Muscle layer of duodenum (tissue), 2 donors: Measurements from ENCODE around the gene ZG16B.

Source experiments
- H3K27ac ChIP-seq: one replicate; pipeline ENCODE4 v1.7.0; 2013; ENCODE audit warnings: mild to moderate bottlenecking, low read length
- H3K27me3 ChIP-seq: one replicate; pipeline ENCODE4 v1.7.0; 2013; ENCODE audit warnings: low read depth, mild to moderate bottlenecking, control low read depth, low read length
- H3K36me3 ChIP-seq, 2 donors: one replicate each; pipeline ENCODE4 v1.7.0; 2013; ENCODE audit warnings: low read length in 2 of 2, control low read depth in 1 of 2, mild to moderate bottlenecking in 1 of 2; ENCODE audit not compliant: insufficient read depth in 2 of 2, control insufficient read depth in 1 of 2
- H3K4me1 ChIP-seq, 2 donors: one replicate each; pipeline ENCODE4 v1.7.0; 2013; ENCODE audit warnings: low read length in 2 of 2, mild to moderate bottlenecking in 2 of 2, control low read depth in 1 of 2, moderate library complexity in 1 of 2; ENCODE audit not compliant: insufficient read depth in 2 of 2, control insufficient read depth in 1 of 2
- H3K4me3 ChIP-seq, 2 donors: one replicate each; pipeline ENCODE4 v1.7.0; 2013; ENCODE audit warnings: low read length in 2 of 2, low read depth in 1 of 2, mild to moderate bottlenecking in 1 of 2
- H3K9me3 ChIP-seq, 2 donors: one replicate each; pipeline ENCODE4 v1.7.0; 2013; ENCODE audit warnings: low read length in 2 of 2, control low read depth in 1 of 2, mild to moderate bottlenecking in 1 of 2; ENCODE audit not compliant: control insufficient read depth in 1 of 2
- donor health status: healthy.

The ZG16B gene

GRCh38 chr16:2809149-2809760, 20.8 kb upstream of the ZG16B start:
- H3K27ac ChIP-seq, result no peak overlapping the region
- no peak overlapping the region for H3K4me3 ChIP-seq
- H3K36me3 ChIP-seq, result no peaks in the 10 kb centered on the region
- peaks cover 7% of the 10 kb centered on the region for H3K27me3 ChIP-seq
- H3K9me3 ChIP-seq, result peaks cover 0 to 6% of the 10 kb centered on the region in 2 donors
- no peaks in the 10 kb centered on the region for H3K4me1 ChIP-seq

GRCh38 chr16:2810651-2811050, 19.5 kb upstream of the ZG16B start:
- Histone ChIP-seq H3K4me1 (no peaks in the 10 kb centered on the region), H3K27me3 (peaks cover 8% of the 10 kb centered on the region), H3K27ac (no peak overlapping the region), H3K9me3 (no peaks in the 10 kb centered on the region), H3K4me3 (no peak overlapping the region), H3K36me3 (no peaks in the 10 kb centered on the region)

- no peaks in the 10 kb centered on the region for H3K36me3 ChIP-seq
- no peak overlapping the region for H3K4me3 ChIP-seq
- peaks cover 4% of the 10 kb centered on the region for H3K27me3 ChIP-seq
- no peaks in the 10 kb centered on the region for H3K9me3 ChIP-seq
- H3K4me1 ChIP-seq, result no peaks in the 10 kb centered on the region
- no peak overlapping the region for H3K27ac ChIP-seq
These were observed 18.2 kb upstream of the ZG16B start for GRCh38 chr16:2811703-2812471.

- Histone ChIP-seq H3K9me3 (no peaks in the 10 kb centered on the region), H3K4me1 (no peaks in the 10 kb centered on the region), H3K36me3 (no peaks in the 10 kb centered on the region), H3K27ac (no peak overlapping the region), H3K27me3 (peaks cover 4% of the 10 kb centered on the region), H3K4me3 (no peak overlapping the region)
These were observed 16.3 kb upstream of the ZG16B start for GRCh38 chr16:2813771-2814221.

GRCh38 chr16:2814551-2815298, 15.4 kb upstream of the ZG16B start:
- Histone ChIP-seq H3K4me3 (no peak overlapping the region), H3K4me1 (no peaks in the 10 kb centered on the region), H3K9me3 (no peaks in the 10 kb centered on the region), H3K27ac (no peak overlapping the region), H3K36me3 (no peaks in the 10 kb centered on the region), H3K27me3 (peaks cover 4% of the 10 kb centered on the region)

GRCh38 chr16:2815299-2815771, 14.8 kb upstream of the ZG16B start:
- no peaks in the 10 kb centered on the region for H3K36me3 ChIP-seq
- no peaks in the 10 kb centered on the region for H3K9me3 ChIP-seq
- H3K4me1 ChIP-seq, result no peaks in the 10 kb centered on the region
- peaks cover 4% of the 10 kb centered on the region for H3K27me3 ChIP-seq
- H3K27ac ChIP-seq, result no peak overlapping the region
- no peak overlapping the region for H3K4me3 ChIP-seq

GRCh38 chr16:2816751-2817339, 13.3 kb upstream of the ZG16B start, which contains the start of gene PRSS21:
Gene PRSS21, plus strand, starts transcription at chr16:2817237. Its CDS starts 32 bp downstream, at chr16:2817269.
- no peaks in the 10 kb centered on the region for H3K9me3 ChIP-seq
- no peaks in the 10 kb centered on the region for H3K36me3 ChIP-seq
- H3K27me3 ChIP-seq, result peaks cover 4% of the 10 kb centered on the region
- H3K4me1 ChIP-seq, result no peaks in the 10 kb centered on the region
- H3K4me3 ChIP-seq, result no peak within 1 kb of the TSS
- H3K27ac ChIP-seq, result no peak within 1 kb of the TSS

- no peaks in the 10 kb centered on the region for H3K36me3 ChIP-seq
- no peaks in the 10 kb centered on the region for H3K9me3 ChIP-seq
- H3K4me3 ChIP-seq, result no peak overlapping the region
- no peaks in the 10 kb centered on the region for H3K4me1 ChIP-seq
- H3K27me3 ChIP-seq, result peaks cover 4% of the 10 kb centered on the region
- H3K27ac ChIP-seq, result no peak overlapping the region
These were observed 12.5 kb upstream of the ZG16B start for GRCh38 chr16:2817340-2818271.

GRCh38 chr16:2818272-2818876, 11.7 kb upstream of the ZG16B start:
- no peaks in the 10 kb centered on the region for H3K4me1 ChIP-seq
- H3K27ac ChIP-seq, result no peak overlapping the region
- H3K27me3 ChIP-seq, result peaks cover 4% of the 10 kb centered on the region
- H3K9me3 ChIP-seq, result no peaks in the 10 kb centered on the region
- no peak overlapping the region for H3K4me3 ChIP-seq
- no peaks in the 10 kb centered on the region for H3K36me3 ChIP-seq
